NCI-H2227 (cell line): Measurements from ENCODE around the gene RIPPLY2.
A peak's percentile ranks its signal among the peaks of the same experiment; 100 is the strongest.

Source experiments
- DNase-seq: peaks from one replicate; lab custom pipeline; 2025; ENCODE audit not compliant: unreplicated experiment; lab: John Stamatoyannopoulos, UW

Gene RIPPLY2

DNA sequence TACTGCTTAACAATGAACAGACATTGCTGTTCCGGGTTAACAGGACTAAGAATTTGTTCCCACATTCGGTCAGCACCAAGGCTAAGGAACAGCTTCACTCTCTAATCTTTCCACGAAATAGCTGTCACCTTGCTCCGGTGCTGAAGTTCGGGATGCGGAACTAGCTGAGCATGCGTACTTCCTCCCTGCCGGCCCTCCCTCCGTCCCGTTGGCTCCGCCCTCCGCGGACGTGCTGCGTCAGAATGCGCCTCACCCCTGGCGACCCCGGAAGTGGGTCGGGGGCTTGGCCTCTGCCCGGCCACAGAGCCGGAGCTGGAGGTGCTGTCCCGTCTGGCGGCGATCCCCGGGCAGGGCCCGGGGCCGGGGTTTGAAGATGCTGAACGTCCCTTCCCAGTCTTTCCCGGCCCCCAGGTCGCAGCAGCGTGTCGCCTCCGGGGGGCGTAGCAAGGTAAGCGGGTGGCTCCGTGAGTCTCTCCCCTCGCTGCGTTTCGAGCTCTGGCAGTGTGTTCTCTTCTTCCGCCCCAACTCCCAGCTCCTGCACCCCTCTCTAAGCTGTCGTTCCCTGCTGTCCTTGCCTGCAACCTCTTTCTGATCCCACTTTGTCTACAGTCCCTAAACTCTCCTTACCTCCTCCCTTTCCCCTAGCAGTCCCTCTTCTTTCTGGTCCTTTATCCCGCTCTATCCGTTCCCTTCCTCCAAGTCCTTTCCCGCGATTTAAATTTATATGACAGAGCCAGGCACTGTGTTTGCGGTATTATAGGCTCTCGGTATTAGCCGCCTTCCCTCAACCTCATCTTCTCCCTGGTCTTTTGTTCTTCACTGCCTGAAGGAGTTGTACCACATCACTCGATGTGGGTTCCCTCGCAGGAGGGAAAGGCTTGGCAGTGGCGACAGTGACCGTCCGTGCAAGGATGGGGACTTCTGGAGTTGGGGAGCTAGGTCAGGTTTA, 6.5 kb downstream of the RIPPLY2 start, which contains the start of gene CYB5R4:
CYB5R4 (plus strand) TSS at position 280 of the 949 bp plus-strand sequence; CDS start at position 374, 94 bp downstream.
- DNase-seq = peak; percentile 90

DNA sequence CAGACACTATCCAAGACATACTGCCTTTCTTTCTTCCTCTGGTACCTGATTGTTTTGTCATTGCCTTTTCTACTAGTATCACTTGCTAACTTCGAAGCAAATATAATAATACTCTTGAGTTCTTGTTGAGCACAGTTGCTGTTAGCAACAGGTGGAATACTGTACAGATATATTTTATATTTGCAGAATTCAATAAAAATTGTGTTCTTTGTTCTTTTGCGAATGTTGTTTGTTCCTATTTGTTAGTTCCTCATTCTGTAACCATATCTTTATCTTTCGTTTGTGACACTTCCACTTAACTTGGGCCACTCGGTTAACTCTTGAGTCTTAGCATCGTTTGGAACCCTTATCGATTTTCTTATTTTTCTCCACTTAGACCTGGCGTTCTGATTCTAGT, 7.2 kb downstream of the RIPPLY2 start:
- DNase-seq = no peak

DNA sequence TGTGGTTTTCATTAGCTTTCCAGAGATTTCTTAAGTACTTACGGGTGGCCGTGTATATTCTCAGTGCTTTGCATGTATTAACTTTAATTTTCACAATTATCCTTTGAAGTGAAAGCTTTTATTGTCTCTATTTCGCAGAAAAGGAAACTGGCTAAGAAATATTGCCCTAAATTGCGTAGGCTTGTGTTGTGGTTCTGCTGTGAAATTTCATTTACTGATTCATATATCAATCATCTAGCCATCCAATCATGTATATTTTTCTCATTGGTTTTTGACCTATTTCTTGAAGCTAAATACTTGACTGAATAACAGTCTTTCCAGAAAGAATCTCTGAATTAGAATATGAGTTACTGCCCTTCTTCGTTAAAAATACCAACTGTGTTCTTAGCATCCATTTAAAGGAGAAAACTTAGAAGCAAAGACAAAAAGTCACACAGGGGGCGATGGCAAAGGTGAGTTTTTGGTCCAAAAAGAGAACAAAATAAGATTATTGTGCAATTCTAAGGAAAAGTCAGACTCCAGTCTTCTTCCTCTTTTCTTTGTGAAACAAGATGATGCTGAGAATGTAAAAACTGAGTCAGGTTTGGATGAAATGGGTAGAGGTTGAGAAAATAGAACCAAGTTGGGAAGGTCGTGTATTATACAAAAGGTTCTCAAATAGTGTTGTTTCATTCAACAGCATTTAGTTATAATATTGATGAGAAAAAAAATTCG, 7.8 kb downstream of the RIPPLY2 start:
- no peak for DNase-seq

DNA sequence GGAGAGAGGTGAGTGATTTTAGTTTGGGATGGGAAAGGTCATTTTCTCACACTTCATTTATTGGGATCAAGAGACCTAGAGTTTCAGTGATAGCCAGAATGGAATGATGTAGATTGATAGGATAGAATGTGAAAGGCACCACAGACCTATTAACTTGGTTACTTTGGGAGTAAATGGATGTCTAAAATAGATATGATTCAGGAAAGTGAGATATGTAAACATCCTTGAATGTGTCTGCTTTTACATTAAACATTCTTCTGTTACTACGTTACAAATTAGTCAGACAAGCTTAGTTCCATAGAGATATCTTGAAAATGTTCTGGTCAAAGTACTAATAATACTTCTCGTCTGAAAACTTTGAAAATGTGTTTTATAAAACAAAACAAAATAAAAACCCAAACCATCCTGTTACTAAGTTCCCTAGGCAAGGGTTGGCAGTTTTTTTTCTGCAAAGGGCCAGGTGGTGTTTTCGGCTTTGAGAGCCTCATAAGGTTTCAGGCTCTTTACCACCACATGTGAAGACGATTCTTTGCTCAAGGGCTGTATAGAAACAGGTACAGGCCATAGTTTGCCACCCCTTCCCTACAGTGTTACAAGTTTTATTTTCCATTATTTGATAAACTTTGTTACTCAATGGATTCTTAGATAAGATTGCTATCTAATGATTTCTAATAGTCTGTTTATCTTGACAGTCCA, 9.8 kb downstream of the RIPPLY2 start:
- no peak for DNase-seq

DNA sequence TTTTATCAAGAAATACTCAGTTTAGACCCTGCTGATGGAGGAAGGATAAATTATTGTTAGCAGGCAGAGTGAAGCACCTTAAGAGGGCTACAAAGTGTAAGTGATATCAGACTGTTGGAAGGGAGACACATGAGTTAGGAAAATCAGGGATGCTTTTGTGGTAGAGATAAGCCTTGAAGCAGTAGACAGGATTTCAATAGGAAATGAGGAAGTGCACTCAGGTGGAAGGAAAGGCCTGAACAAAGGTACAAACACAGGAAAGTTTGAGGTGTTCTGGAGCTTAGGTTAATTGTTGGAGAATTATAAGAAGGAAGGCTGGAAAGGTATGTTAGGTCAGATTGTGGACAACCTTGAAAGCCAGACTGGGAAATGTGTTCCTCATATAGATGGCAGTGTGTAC, 13.9 kb downstream of the RIPPLY2 start:
- no peak for DNase-seq

DNA sequence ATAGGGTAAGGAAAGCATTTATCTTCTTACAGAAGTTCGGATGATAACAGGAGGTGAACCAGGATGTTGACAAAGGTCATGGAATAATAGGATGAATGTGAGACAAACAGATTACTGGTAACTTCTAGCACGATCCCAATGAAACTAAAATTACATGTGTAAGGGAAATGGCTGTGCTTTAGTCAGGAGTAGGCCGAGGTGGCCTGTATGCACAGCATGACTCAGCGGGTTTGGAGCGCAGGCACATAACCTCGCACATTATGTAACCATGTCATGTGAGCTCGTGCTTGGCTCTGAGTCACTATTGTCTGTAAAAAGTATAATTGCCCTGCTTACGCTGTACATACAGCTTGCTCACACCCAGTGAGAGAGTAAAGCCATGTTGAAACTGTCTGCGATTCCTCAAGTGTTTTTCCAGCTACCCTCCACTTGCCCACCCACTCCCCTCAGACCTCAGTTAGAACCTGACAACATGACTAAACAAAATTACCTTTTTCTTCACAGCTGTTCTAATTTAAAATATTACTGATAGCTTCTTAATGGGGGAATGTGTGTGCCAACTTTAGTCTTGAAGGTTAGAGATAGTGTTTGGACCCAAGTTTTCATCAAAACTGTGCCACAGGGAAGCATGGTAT, 14.5 kb downstream of the RIPPLY2 start:
- peak; percentile 1 for DNase-seq

DNA sequence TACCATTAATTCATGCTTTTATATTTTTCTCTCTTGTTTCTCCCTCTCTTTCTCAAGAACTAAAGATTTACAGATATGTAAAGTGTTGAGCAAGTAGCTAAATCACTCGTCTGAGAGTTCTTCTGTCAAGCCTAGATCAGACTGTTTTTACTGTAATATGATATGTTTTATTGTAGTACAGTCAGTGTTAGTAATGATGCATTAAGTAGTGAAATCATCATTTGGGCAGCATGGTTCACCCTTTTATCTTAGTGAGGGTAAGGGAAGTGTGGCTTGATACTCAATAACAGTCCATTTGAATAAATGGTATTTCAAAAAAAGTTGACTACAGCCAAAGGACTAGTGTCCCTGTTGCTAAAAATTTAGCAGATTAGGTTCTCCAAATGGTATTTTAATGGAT, 15.5 kb downstream of the RIPPLY2 start:
- DNase-seq = no peak

DNA sequence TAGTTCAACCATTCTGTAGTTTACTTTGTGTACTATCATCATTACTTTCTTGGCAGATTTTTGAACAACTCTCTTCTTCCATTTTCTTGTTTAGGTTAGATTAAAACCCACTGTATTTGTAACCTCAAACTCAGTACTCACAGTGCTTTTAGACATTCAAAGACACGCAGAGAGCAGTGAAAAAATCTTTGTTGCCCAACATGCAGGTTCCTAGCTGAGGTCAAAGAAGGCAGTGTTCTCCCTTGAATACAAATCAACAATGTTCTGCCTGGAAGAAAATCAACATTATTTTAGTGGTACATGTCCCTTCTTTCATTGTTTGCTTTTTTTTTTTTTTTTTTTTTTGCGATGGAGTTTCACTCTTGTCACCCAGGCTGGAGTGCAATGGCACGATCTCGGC, 17.5 kb downstream of the RIPPLY2 start:
- DNase-seq = no peak

DNA sequence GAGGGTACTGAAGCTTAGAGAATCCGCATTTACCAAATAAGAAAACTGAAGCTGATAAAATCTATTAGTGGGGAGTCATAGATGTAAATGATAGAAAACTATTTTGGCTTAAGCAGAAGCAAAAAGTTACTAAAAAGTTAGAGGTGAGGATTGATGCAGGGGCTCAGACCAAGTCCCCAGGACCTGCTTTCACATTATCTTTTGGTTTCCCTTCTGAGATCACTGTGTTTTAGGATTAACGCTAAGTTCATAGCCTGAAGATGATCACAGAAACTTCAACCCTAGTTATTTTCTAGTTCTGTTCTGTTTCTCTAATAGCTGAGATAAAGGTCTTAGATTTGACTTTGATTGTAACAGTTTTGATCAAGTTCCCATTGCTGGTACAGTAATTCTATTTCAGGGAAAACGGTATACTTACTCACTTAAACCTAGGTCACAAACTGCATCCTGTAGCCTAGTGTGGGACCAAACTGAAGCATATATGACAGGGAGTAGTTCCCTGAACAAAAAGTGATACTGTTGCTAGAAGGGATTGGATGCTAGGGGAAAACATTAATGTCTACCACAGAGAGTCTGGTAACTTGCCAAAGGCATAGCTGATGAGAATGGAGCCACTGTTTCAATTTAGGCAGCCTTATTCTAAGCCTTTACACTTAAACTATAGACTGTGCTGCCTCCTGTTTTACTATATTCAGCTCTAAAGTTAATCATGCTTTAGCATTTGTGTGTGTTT, 19.4 kb downstream of the RIPPLY2 start:
- DNase-seq = no peak

DNA sequence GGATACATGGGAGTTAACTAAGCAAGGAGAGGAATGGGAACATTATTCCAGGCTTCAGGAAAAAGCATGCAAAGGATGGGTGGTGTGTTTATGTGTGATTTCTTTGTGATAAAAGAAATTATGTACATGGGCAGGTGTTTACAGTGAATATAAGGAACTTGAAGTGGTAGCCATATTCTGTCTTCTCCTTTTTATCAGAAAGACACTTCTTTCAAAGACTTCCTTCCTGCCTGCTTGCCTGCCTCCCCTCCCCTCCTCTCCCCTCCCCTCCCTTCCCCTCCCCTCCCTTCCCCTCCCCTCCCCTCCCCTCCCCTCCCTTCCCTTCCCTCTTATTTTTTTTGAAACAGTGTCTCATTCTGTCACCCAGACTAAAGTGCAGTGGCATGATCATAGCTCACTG, 20.7 kb downstream of the RIPPLY2 start:
- no peak for DNase-seq

DNA sequence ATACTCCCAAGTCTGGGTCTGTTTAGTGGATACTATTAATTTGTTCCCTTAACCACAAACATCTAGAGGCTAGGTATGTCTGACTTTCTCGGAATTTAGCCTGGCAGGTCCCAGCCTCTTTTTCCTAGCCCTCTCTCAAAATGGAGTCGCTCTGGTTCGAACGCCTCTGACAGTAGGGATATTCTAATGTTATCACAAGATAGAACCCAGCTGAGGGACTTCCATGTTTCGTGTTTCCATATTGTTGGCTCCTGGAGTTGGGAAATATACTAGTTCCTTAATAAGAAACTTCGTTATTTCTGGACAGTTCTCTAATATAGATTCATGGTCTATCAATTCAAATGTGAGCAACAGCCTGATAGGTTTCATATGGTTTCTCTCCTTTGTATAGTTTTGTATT, 22.7 kb downstream of the RIPPLY2 start:
- no peak for DNase-seq

DNA sequence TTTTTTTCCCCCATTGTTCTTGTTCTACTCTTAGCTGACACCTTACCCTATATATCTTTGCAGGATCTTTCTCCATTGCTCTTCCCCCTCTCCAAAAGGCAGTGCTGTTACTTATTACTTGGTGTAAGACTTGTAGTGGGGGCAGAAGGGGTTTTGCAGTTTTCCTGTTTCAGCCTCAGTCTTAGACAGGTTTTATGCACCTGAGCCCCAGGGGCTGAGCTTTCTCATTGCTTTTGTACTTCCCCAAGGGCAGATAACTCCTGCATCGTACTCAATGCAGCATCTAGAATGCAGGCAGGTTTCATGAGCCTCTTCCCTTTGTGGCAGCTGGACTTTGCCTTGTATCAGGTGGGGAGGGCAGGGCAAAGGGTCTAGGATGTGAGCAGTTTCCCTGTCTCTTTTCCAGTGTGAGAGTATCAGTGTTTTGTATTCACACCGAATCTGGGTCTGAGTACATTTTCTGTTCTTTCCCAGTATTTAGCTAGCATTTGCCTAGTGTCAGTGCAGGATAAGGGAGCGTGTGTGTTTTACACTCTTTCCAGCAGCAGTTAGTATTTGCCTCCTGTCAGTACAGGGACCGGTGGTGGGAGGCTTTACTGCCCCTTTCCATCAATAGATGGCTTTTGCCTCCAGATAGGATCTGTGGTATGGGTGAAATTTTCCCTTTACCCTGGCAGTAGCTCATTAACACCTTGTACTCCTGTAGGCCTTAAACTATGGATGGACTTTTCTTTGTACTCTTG, 25.9 kb downstream of the RIPPLY2 start:
- no peak for DNase-seq

DNA sequence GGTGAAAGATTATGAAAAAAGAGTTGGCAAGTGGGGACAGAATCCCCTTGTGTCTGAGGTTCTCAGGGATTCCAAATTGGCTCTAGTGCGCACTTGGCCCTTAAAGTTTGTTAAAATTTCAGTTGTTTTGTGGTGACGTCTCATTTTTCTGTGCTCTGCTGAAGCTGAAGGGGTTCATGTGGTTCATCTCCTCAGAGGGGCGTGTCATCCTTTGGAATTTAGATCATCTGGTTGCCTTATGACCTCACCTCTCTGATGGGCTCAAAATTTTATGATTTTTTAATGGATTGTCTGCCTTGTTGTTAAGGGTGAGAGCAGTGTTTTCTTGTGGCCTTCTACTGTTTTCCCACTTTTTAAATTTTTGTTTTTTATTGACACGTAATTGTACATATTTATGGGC, 26.6 kb downstream of the RIPPLY2 start:
- DNase-seq = no peak

DNA sequence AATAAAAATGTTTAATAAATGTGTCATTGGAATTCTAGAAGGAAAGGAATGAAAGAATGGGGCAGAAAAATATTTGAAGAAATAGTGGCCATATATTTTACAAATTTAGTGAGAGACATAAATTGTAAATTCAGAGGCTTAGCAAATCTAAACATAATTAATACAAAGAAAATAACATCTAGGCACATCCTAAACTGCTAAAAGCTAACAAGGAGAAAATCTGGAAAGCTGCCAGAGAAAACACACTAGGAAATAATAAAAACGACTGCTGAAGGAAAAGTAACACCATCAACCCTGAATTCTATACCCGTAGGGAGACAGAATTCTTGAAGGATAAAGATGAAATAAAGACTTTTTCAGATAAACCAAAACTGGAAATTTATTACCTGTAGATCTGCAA, 30.1 kb downstream of the RIPPLY2 start:
- no peak for DNase-seq

DNA sequence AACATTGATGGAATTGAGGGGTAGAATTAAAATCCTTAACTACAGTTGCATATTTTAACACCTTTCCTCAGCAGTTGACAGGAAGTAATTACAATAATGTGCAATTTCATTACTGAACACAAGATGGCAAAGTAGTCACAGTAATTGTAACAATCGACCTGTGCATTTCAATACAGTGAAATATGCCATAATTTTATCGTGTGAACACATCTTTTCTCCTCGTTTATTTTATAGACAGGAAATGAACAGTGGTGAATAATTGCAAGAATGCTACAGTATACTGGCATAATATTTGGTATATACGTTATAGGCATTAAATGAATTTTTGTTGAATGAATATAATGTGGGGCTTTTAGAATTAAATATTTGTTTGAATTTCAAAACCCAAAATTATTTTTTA, 31.4 kb downstream of the RIPPLY2 start:
- DNase-seq = peak; percentile 58

DNA sequence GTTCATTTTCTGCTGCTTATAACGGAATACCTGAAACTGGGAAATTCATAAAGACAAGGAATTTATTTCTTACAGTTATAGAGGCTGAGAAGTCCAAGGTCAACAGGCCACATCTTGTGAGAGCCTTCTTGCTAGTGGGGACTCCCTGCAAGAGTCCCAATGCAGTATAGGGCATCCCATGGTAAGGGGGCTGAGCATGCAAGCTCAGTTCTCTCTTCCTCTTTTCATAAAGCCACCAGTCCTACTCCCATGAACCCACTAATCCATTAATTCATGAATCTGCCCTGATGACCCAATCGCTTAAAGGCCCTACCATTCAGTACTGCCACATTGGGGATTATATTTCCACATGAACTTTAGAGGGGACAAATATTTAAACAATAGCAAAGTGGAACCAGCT, 32.8 kb downstream of the RIPPLY2 start:
- DNase-seq = no peak

DNA sequence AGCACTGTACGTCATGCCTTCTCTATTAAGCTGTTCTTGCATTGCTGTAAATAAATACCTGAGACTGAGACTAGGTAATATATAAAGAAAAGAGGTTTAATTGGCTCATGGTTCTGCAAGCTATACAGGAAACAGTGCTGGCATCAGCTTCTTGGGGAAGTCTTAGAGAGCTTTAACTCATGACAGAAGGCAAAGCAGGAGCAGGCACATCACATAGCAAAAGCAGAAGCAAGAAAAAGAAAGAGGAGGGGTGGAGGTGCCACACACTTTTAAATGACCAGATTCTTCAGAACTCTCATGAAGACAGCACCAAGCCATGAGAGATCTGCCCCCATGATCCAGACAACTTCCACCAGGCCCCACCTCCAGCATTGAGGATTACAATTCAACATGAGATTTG, 36.5 kb downstream of the RIPPLY2 start:
- no peak for DNase-seq

DNA sequence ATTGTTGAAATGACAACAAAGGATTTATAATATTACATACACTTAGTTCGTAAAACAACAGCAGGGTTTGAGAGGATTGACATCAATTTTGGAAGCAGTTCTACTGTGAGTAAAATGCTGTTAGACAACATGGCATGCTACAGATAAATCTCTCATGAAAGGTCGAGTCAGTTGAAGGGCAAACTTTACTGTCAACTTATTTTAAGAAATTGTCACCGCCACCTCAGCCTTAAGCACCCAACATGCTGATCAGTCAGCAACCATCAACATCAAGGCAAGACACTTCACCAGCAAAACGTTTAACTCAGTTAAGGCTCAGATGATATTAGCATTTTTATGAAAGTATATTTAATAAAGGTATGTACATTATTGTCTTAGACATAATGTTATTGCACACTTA, 37.4 kb downstream of the RIPPLY2 start:
- no peak for DNase-seq

DNA sequence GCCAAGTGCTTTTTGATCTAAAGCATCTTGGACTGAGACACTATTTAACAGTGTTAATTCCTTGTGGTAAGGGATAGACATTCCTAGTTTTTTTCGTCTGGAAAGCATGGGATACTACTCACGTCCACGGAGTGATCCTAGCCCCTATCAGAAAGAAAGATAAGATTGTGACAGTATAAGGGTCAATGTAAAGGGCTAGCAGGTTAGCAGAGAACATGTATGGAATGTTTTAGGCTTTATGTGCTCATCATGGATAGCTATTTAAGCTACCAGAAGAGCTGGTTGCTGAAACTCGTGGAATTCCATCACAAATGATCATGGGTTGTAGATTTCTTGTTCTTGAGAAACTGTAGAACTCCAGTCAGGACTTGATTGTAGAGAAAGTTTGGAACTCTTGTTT, 38.4 kb downstream of the RIPPLY2 start:
- no peak for DNase-seq

DNA sequence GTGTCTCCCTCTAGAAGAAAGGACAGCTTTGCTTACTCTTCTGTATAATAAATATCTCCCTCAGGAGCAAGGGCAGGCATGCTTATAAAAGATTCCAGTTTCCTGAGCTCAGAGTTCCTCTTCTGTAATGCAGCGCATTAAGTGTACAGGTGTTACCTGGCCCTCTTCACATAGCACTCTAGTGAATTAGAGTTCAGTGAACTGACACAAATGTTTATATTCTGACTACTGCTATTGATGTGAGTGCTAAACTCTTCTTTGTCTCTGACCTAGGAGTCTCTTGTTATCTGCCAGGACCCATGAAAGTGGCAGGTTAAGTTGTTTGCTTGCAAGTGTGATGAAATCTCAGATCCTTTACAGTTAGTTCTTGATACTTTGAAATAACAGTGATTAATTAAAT, 39.9 kb downstream of the RIPPLY2 start:
- no peak for DNase-seq
